HG02852 (cell line): ENCODE measurements around the gene APOOL.
"Not testable (repeated sequence)": the region's sequence is repeated elsewhere in the genome, so short reads cannot be mapped to it uniquely, and the experiment has no call there.

Experiments used
- ATAC-seq: cut with Tn5 transposase; IDR thresholded peaks from one replicate; pipeline ENCODE4 v1.9.1; 2021; ENCODE audit warnings: mild to moderate bottlenecking, moderate library complexity; ENCODE audit not compliant: unreplicated experiment

APOOL gene

GRCh38 chrX:85077247-85077646, 73.6 kb downstream of the APOOL start:
- ATAC-seq: not testable (repeated sequence)

GRCh38 chrX:85084770-85085393, 81.2 kb downstream of the APOOL start:
- ATAC-seq: peak; percentile 79

GRCh38 chrX:85089321-85089840, 85.7 kb downstream of the APOOL start:
- ATAC-seq: no peak

- ATAC-seq: no peak
Observed at GRCh38 chrX:85107407-85107806, 103.7 kb downstream of the APOOL start.

GRCh38 chrX:85108165-85108564, 104.5 kb downstream of the APOOL start:
- no peak for ATAC-seq

- peak; percentile 73 for ATAC-seq
Observed at GRCh38 chrX:85109235-85109634, 105.6 kb downstream of the APOOL start.

- ATAC-seq: no peak
Observed at GRCh38 chrX:85111347-85111746, 107.7 kb downstream of the APOOL start.

- no peak for ATAC-seq
Observed at GRCh38 chrX:85112293-85112692, 108.6 kb downstream of the APOOL start.

- ATAC-seq: no peak
Observed at GRCh38 chrX:85113746-85114145, 110.1 kb downstream of the APOOL start.

GRCh38 chrX:85114171-85114570, 110.5 kb downstream of the APOOL start:
- no peak for ATAC-seq

GRCh38 chrX:85114776-85115175, 111.1 kb downstream of the APOOL start:
- no peak for ATAC-seq

- ATAC-seq: no peak
Observed at GRCh38 chrX:85115252-85115651, 111.6 kb downstream of the APOOL start.

GRCh38 chrX:85136409-85136808, 132.7 kb downstream of the APOOL start:
- no peak for ATAC-seq

- ATAC-seq: no peak
Observed at GRCh38 chrX:85139422-85139821, 135.7 kb downstream of the APOOL start.

- peak; percentile 80 for ATAC-seq
Observed at GRCh38 chrX:85140964-85141363, 137.3 kb downstream of the APOOL start.
